HL-60 (cell line): Measurements from ENCODE around the gene RNF151.

Experiments
- CTCF ChIP-seq: IDR thresholded peaks from one replicate; pipeline ENCODE4 v1.5.1; 2011; ENCODE audit warnings: low read length, control low read depth, inconsistent platforms; ENCODE audit not compliant: insufficient read depth
- GABPA ChIP-seq: IDR thresholded peaks from 2 replicates; pipeline ENCODE4 v1.6.1; 2012; ENCODE audit warnings: low read depth
- POLR2AphosphoS5 ChIP-seq: IDR thresholded peaks from 2 replicates; pipeline ENCODE4 v1.6.1; 2012; ENCODE audit warnings: low read depth

GRCh38 chr16:1982991-1983543, 16.4 kb downstream of the RNF151 start:
- TF ChIP-seq CTCF: no peak
- no peak for TF ChIP-seq POLR2AphosphoS5
- TF ChIP-seq GABPA: no peak
